ENCODE data around the gene FGF8. TPM values are rescaled to one million over a fixed set of nuclear protein-coding genes. Genes with fewer than 3 reads are reported as not detected.

FGF8 gene
- total and polyA plus RNA-seq, 4 donors: 0.08 TPM; not detected in 3

- Histone ChIP-seq H3K4me1 (ENCODE audit: control insufficient read depth in 5 of 5, insufficient read depth in 5 of 5, low read length in 5 of 5) (peaks cover 3 to 35% (median 18%) of the 10 kb centered on the region in 5 donors), H3K9me3 (ENCODE audit: control insufficient read depth in 4 of 4, insufficient read depth in 3 of 4, low read length in 3 of 4) (no peaks in the 10 kb centered on the region), H3K4me3 (no peak overlapping the region), H3K27me3 (ENCODE audit: control insufficient read depth in 3 of 3, insufficient read depth in 3 of 3, low read length in 2 of 3) (peaks cover 0 to 41% (median 31%) of the 10 kb centered on the region in 3 donors), H3K9ac (ENCODE audit: insufficient read depth in 1 of 2, low read length in 2 of 2) (no peak overlapping the region), H3K27ac (ENCODE audit: low read depth in 1 of 2, low read length in 1 of 2) (no peak overlapping the region), H3K36me3 (ENCODE audit: control insufficient read depth in 4 of 4, insufficient read depth in 4 of 4, low read length in 4 of 4) (peaks cover 6 to 20% (median 11%) of the 10 kb centered on the region in 4 donors)
- TF ChIP-seq CTCF (IDR thresholded peaks at IDR 0.05; ENCODE audit: control extremely low read depth, extremely low read depth): peak; percentile 73
- peak; percentile 63 for ATAC-seq (ENCODE audit: insufficient read depth, low FRiP score)
- DNase-seq: peak; percentile 55 to 59 (median 59)
- WGBS, 2 donors: 60 to 65% methylated on average over 14 of the region's 14 CpGs
These were observed 5.1 kb upstream of the FGF8 start for GRCh38 chr10:101780818-101781654.

- Histone ChIP-seq H3K36me3 (ENCODE audit: control insufficient read depth in 4 of 4, insufficient read depth in 4 of 4, low read length in 4 of 4) (peaks cover 3 to 13% (median 6%) of the 10 kb centered on the region in 4 donors), H3K27ac (ENCODE audit: low read depth in 1 of 2, low read length in 1 of 2) (no peak overlapping the region), H3K4me3 (no peak overlapping the region), H3K4me1 (ENCODE audit: control insufficient read depth in 5 of 5, insufficient read depth in 5 of 5, low read length in 5 of 5) (peaks cover 3 to 35% (median 18%) of the 10 kb centered on the region in 5 donors), H3K9me3 (ENCODE audit: control insufficient read depth in 4 of 4, insufficient read depth in 3 of 4, low read length in 3 of 4) (no peaks in the 10 kb centered on the region), H3K27me3 (ENCODE audit: control insufficient read depth in 3 of 3, insufficient read depth in 3 of 3, low read length in 2 of 3) (peaks cover 0 to 43% (median 33%) of the 10 kb centered on the region in 3 donors), H3K9ac (ENCODE audit: insufficient read depth in 1 of 2, low read length in 2 of 2) (no peak overlapping the region)
- no peak for TF ChIP-seq CTCF (IDR thresholded peaks at IDR 0.05; ENCODE audit: control extremely low read depth, extremely low read depth)
- 16 to 23% methylated on average over 17 of the region's 17 CpGs for WGBS, 2 donors
- ATAC-seq (ENCODE audit: insufficient read depth, low FRiP score) (no peak), DNase-seq (no peak)
These were observed 4.4 kb upstream of the FGF8 start for GRCh38 chr10:101780187-101780817.

GRCh38 chr10:101779544-101780186, 3.8 kb upstream of the FGF8 start:
- TF ChIP-seq CTCF (IDR thresholded peaks at IDR 0.05; ENCODE audit: control extremely low read depth, extremely low read depth): peak; percentile 62
- ATAC-seq (ENCODE audit: insufficient read depth, low FRiP score) (peak; percentile 80), DNase-seq (peak; percentile 67 to 80 (median 74))
- H3K4me1 ChIP-seq (ENCODE audit: control insufficient read depth in 5 of 5, insufficient read depth in 5 of 5, low read length in 5 of 5): peaks cover 3 to 35% (median 18%) of the 10 kb centered on the region in 5 donors
- H3K9me3 ChIP-seq (ENCODE audit: control insufficient read depth in 4 of 4, insufficient read depth in 3 of 4, low read length in 3 of 4): no peaks in the 10 kb centered on the region
- no peak overlapping the region for H3K27ac ChIP-seq (ENCODE audit: low read depth in 1 of 2, low read length in 1 of 2)
- H3K27me3 ChIP-seq (ENCODE audit: control insufficient read depth in 3 of 3, insufficient read depth in 3 of 3, low read length in 2 of 3): peaks cover 0 to 49% (median 36%) of the 10 kb centered on the region in 3 donors
- 1 to 2% methylated on average over 49 to 51 of the region's 51 CpGs for WGBS, 2 donors
- H3K9ac ChIP-seq (ENCODE audit: insufficient read depth in 1 of 2, low read length in 2 of 2): no peak overlapping the region
- no peak overlapping the region for H3K4me3 ChIP-seq
- H3K36me3 ChIP-seq (ENCODE audit: control insufficient read depth in 4 of 4, insufficient read depth in 4 of 4, low read length in 4 of 4): peaks cover 0 to 6% (median 4%) of the 10 kb centered on the region in 4 donors

Data from lung (tissue), 12 donors.